Daoy (cell line): Measurements from ENCODE around the gene MCEE. TPM values are rescaled to one million over a fixed set of nuclear protein-coding genes. Genes with fewer than 3 reads are reported as not detected.

Experiments
- total RNA-seq: library from RNA; depleted of rRNA; stranded (reverse); fragments of >200 nt; shearing (Covaris generic); gene quantifications from 2 replicates; pipeline ENCODE4 v1.2.3, GENCODE V29; 2014; rRNA removed

Gene MCEE
- total RNA-seq, 1 experiment from 2014 or later = 3.7 TPM

Other genes starting within 250 kb of the MCEE start
- gene VAX2, start 229.7 kb downstream of the MCEE start, total RNA-seq = 2.3 and 4.8 TPM in 2 replicates
- 0.40 TPM in 1 of 2 replicates, not detected in the other for gene ATP6V1B1, start 194.3 kb downstream of the MCEE start, total RNA-seq
- gene ANKRD53, start 151.6 kb downstream of the MCEE start, total RNA-seq = not detected in 2 replicates
- 22.3 and 23.9 TPM in 2 replicates for gene TEX261, start 135.4 kb downstream of the MCEE start, total RNA-seq
- 51.9 and 65.8 TPM in 2 replicates for gene NAGK, start 61.6 kb downstream of the MCEE start, total RNA-seq
- 40.7 and 41.9 TPM in 2 replicates for gene MPHOSPH10, start 405 bp upstream of the MCEE start, total RNA-seq
- 2.5 and 3.1 TPM in 2 replicates for gene PAIP2B, start 96.9 kb upstream of the MCEE start, total RNA-seq
- 69.8 and 132 TPM in 2 replicates for gene ZNF638, start 201.6 kb upstream of the MCEE start, total RNA-seq